HG02588 (cell line): ENCODE measurements around the gene GNG11.
"Not testable (repeated sequence)": the region's sequence is repeated elsewhere in the genome, so short reads cannot be mapped to it uniquely, and the experiment has no call there.

Source experiments
- ATAC-seq: cut with Tn5 transposase; IDR thresholded peaks from one replicate; pipeline ENCODE4 v1.9.1; 2021; ENCODE audit warnings: mild to moderate bottlenecking, moderate library complexity; ENCODE audit not compliant: unreplicated experiment

GNG11 gene

DNA sequence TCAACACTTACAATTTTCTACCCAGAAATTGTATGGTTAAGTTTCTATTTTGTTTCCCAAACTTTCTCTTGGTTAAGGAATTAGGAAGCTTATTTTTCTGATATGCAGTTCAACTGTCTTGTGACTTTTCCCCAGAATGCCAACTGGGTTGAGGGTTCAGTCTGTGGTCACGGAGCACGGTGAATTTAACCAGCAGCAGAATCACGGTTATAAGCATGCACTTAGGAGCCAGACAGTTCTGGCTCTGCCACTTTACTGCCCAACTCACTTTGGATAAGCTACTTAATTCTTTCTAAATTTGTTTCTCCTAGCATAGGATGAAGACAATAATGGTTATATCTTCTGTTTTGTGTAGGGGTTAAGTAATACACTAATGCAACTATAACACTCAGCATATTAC lies 10.3 kb upstream of the GNG11 start:
- not testable (repeated sequence) for ATAC-seq

DNA sequence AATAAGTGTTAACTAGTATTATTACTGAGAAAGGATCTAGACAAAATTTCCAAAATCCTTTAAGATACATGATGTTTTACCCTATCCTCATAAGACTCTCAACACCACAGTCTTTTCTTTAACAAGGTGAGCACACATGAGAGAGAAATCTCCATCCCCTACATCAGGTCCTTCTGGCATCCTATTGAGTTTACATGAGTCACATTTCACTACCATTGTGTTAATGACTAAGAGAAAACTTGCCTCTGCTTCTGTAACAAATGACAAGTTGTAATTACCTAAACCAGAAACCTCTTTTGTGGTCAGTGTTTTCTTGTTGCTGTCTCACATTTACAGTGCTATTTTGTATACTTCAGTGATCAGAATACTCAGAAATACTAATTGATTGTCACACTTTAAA lies 9.9 kb upstream of the GNG11 start:
- ATAC-seq = not testable (repeated sequence)

DNA sequence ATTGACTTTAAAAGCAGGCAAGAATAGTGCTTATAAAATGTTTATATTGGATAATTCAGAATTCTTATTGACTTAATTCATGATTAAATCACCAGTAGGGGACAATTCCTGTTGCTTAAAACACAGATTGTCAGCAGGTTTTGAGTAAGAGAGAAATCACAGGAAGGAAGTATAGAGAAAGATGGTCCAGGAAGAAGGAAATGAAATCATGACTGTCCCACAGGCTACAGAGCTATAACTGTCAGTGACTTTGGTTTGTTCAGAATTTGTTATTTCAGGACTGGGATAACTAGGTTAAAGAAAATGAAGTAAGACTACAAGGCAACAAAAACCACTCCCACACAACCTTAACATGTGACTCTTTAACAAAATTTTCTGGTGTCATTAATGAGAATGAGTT lies 8.3 kb upstream of the GNG11 start:
- no peak for ATAC-seq

DNA sequence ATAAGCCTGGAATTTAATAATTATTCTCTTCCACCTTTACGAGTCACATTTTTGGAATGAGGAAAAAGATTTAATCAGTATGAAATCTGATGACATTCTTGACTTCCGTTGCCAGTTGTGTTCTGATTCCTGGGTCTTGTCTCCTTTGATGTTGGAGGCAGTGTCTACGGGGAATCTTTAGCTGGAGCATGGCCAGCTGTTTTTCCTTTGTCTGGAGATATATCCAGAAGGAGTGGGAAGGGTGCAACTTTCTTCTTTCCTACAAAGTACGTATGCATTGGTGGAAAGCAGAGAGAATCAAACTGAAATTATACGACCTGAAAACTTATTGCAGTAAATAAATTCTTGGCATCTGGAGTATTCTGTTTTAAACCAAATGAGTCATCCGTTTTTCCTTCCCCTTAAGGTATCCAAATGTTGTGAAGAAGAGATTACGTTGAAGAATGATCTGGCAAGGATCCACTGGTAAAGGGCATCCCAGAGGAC lies 6.9 kb upstream of the GNG11 start:
- no peak for ATAC-seq

DNA sequence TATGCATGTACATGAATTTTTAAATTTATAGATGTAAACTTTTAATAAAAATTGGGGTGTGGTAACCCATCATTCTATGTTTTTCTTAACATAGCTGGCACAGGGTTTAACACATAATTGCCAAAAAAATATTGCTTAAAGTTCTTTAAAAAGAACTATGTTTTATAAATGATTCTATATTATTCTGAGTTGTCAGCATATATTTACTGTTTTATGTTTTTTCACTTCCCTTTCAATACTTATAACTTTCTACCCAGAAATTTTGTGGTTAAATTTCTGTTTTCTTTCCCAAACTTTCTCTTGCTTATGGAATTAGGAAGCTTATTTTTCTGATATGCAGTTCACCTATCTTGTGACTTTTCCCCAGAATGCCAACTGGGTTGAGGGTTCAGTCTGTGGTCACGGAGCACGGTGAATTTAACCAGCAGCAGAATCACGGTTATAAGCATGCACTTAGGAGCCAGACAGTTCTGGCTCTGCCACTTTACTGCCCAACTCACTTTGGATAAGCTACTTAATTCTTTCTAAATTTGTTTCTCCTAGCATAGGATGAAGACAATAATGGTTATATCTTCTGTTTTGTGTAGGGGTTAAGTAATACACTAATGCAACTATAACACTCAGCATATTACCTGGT lies 6.2 kb upstream of the GNG11 start:
- not testable (repeated sequence) for ATAC-seq

DNA sequence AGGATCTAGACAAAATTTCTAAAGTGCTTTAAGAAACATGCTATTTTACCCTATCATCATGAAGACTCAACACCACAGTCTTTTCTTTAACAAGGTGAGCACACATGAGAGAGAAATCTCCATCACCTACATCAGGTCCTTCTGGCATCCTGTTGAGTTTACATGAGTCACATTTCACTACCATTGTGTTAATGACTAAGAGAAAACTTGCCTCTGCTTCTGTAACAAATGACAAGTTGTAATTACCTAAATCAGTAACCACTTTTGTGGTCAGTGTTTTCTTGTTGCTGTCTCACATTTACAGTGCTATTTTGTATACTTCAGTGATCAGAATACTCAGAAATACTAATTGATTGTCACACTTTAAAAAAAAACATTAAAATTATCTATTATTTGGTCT lies 5.6 kb upstream of the GNG11 start:
- not testable (repeated sequence) for ATAC-seq

DNA sequence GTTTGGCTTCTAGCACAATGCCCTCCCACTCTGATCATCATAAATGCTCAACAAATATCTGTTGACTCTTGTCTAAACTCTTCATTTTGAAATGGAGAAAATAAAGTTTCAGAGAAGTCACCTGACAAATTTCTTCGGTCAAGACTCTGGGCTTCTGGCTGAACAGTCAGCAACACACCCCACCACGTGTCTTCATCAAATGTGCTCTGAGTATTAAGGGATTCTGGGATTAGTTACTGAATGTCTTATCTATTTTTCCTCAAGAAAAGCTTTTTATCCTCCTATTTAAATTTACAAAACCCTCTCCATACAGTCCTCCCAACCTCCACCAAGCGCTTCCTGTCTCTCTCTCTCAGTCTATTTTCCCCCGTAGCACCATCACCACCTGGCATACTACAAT lies 5.2 kb upstream of the GNG11 start:
- not testable (repeated sequence) for ATAC-seq

DNA sequence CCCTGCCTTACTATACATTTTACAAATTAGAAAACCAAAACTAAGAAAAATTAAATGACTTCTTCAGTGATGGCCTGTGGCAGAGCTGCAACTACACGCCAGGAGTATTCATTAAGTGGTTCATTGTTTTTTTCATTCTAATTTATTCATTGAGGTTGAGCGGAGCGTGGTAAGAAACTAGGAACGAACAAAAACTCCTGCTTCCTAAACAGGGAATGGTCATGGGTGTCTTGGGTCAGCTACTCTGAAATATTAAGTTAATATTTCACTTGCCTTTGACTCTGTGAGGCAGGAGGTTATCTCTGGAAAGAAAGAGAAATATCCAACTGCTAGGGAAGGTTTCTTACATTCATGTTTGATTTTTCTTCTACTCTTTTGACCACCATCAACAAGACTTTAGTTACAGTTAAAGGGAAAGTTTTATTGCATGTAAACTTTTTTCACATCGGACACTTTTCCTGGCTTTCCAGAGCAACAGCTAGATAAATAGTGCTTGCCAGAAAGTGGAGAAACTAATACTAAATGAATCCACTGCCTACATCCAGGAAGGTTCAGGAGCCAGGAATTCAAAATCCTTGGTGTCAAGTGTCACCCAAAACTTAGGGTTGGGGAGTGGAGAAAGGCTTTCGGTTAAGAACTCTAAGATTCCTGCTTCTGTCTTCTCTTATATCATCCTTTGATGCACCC lies 896 bp upstream of the GNG11 start:
- ATAC-seq = no peak

DNA sequence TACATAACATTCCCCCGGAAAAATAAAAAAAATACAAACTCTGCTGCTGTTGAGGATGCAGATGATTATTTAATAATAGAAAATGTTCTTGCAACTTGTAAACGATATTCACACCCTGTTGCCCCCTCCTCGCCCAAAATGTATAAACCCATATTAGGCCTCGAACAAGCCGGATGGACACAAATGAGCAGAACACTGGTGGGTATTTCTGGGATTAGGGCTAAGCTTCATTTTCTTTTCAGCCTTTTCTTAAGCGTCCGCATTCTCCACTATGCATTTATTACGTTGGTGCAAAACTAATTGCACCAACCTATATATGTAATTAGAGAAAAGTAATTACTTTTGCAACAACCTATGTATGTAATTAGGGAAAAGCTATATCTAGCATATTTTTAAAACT lies 349 bp upstream of the GNG11 start:
- no peak for ATAC-seq

DNA sequence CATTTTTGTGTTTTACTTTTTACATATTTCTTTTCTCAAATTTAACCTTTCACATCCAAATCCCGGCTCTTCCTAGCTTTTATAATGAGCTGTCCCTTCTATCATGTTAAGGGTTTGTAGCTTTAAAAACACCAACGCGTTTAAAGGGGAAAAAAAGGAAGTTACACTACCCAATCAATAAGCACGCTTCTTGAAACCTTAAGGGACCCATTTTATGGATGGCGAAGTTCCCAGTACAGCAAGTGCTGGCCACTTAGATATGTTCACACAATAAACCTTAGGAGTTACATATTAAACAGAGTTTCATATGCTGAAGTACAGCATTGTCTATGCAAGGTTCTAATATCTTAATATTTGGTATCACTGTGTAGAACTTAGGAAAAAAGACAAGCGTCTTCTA lies 1.8 kb downstream of the GNG11 start:
- ATAC-seq = no peak

DNA sequence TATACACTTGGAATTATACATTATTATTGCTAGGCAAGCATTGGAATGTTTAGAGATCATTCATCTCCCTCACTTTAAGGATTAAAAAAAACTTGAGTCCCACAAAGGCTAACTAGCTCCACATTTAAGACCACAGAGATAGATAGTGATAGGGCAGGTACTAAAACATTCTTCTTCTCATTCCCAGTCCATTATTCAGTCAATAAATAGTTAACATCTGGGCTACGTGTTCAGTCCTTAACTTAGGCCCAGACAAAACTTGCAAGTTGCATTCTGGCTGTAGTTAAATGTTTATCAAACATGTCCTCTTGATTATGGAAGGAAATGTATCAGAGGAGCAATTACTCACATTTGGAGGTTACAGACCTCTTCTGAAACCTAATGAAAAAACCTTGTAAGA lies 2.4 kb downstream of the GNG11 start:
- ATAC-seq = no peak

DNA sequence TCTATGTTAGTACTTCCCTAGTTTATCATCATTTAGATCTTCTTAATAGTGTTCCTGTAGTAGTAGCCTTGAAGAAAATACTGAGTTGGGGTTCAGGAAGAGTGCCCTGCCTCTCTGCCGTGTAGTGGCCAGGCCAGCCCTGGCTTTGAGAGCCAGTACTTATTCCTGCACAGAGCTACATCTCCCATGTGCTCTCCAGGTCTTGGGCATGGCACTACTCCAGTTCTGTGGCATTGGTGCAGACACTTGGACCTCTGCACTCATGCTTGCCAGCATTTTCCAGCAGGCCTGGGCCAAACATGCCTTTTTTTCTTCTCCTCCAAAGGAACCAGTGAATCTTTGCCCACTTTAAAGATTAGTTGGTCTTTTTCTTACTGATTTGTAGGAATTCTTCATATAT lies 5.3 kb downstream of the GNG11 start:
- no peak for ATAC-seq

DNA sequence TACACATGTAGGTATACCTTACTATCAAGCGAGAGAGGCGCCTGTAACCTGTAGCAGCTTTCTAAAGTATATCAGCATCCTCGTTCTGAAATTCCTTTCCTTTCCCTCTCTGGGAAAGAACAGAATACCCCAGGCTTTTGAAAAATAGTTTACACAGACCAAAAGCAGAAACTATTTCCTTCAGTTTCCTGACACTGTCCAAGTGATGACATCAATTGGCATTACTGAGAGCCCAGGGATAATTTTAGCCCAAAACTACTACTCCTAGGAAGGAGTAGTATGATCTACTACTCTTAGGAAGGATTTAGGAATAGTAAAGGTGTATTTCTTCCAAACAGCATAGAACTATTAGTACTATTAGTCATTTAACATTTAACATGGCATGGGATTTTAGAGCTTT lies 6.0 kb downstream of the GNG11 start:
- ATAC-seq = no peak

DNA sequence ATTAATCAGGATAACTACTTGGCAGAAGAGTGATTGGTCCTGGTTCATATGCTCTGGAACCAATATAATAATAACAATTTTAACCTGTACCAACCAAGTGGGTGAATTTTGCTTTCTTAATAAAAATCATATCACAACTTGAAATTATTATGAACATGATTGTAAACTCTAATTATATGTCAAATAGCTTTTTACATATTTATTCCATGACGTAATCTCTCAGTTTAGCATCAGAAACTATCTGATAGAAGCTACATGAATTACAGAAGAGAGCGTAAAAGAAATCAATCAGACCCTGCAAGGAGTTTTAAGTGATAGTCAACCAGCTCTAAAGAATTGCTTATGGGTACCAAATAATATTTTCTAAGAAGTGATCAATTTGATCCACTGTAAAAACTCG lies 10.1 kb downstream of the GNG11 start:
- no peak for ATAC-seq

DNA sequence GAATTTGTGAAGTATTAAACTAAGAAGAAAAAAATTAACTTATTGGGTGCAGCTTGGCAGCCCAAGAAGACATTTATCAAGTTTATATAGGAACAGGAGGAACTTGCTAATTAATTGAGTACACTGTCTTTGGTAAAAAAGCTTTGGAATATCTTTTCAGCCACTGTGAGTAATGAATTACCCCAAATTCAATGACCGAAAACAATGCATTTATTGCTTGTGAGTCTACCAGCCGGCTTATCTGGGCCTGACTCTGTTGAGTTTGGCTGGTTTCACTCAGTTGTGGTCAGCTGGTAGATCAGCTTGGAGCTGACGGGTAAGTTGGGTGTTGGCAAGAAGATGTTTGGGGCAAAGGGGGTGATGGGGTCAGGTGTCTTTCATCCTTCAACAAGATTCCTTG lies 11.6 kb downstream of the GNG11 start:
- no peak for ATAC-seq

DNA sequence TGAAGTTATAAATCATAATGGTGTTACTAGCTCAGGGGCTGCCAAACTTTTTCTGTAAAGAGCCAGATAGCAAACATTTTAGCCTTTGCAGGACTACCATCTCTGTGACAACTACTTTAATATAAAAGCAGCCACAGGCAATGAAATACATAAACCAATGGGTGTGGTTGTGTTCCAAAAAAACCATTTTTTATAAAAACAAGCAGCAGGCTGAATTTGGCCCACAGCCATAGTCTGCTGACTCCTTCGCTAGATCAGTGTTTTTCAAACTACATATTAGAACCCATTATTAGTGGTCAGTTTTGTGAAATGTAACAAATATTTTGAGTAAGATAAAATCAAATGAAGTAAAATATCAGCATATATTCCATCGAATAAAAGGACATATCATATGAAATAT lies 13.6 kb downstream of the GNG11 start:
- ATAC-seq = no peak

DNA sequence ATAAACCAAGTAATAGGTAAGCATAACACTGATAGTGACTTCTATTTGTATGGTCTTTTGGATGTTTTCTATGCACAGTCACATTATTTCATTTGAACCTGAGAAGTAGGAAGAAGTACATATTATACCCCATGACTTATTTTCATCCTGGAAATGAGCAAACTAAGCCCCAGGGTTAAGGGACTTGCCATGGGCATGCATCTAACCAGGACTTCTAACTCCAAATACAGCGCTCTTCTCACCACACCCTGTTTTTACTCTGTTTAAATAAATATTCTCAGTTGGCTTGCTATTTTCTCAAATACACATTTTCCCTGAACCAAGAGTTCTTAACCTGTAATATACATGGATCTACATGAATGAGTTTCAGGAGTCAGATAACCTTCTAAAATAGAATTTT lies 16.3 kb downstream of the GNG11 start:
- no peak for ATAC-seq

DNA sequence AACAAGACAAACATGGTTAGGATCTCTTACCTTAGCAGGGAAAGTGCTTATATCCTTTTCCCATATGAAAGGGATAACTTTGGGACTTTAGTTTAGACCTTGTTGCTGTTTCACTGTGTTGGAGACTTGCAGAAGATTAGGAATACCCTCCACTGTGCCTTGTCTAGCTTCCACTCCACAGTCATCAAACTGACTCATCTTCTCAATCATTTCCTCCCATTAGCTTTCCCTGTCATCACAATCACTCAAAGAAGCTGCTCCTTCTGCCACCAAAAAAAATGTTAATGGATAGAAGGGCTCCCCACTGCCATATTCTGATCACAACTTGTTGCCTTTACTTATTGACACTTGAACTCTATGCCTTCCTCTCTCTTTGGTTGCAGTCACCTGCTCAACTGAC lies 16.8 kb downstream of the GNG11 start:
- ATAC-seq = no peak

DNA sequence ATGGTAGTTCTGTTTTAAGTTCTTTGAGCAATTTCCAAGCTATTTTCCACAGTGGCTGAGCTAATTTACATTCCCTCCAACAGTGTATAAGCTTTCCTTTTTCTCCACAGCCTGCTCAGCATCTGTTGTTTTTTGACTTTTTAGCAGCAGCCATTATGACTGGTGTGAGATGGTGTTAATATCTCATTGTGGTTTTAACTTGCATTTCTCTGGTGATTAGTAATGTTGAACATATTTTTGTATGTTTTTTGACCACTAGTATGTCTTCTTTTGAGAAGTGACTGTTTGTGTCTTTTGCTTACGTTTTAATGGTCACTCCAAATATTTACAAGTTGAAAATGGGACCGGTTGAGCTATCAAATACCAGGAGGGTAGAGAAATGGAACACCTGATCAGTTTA lies 20.4 kb downstream of the GNG11 start:
- ATAC-seq = no peak

DNA sequence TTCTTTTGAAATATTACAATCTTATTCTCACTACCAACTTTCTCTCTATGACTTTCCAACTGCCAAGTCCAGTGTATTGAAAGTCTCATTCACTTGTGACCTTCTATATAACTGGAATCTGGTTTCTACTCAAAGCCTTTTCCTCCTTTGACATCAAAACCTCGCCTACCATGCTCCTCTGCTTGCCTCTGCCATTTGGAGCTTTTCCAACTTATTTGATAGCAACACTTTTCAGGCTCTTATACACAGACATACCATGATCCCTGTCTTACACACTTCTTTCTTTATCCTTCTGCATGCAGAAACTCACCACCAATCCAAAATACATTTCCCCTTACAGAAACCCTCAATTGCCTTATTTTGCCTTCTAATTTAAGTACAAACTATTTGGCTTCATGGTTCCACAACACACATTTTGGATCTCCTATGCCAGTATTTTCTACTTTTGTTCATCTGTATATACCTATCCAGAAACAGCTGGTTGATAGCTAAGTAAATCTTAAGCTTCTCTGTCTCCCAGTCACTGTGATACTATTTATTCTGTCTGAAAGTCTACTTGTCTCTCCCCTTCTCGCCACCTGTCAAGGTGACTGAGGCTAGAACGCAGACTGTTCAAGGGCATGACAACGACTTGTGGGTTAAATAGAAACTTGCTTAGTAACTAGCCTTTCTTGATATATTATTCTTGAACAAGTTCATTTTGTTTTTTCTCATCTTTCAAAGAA lies 22.4 kb downstream of the GNG11 start:
- no peak for ATAC-seq

DNA sequence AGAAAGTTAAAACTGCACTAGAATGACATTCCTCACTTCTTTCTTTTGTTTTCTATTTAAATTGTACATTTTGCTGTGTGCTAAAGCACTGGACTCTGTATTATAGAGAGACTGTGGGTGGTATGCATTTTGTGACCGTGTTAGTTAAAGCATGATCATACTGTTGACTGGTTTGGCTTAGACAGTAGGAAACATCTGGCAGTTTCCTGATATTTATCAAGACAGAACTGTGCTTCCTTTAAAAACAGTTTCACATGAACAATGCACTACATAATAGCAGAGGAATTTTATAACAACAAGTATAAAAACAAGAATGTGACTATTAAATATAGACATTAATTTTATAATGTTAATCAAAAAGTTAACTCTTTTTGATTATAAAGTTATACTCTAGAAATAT lies 23.1 kb downstream of the GNG11 start:
- ATAC-seq = no peak

DNA sequence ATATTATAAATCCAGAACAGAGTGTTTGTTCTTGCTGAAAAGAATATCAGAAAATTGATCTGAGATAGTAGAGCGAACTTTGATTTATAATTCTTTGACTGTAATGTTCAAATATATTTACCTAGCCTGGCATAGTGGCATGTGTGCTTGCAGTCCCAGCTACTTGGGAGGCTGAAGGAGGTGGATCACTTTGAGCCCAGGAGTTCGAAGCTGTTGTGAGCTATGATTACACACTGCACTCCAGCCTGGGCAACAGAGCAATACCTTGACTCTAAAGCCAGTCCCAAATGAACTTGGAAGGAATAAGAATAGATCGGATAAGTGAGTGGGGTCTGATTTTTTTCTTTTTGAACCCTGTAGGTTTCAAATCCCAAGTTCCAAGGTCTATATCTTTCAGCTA lies 23.5 kb downstream of the GNG11 start:
- no peak for ATAC-seq
